Right lobe of liver (tissue), 4 donors: ENCODE data around the gene DAD1.

Experiments
- POLR2A ChIP-seq: fragments of 450-650 bp; IDR thresholded peaks from one replicate; pipeline ENCODE4 v1.6.1; 2017; ENCODE audit warnings: antibody characterized with exemption, mild to moderate bottlenecking
- TF ChIP-seq, protein P1 (sequence below), 4 donors: fragments of 200-600 bp in 3 of 4; fragments of 450-650 bp in 1 of 4; IDR thresholded peaks; one replicate each; pipeline versions ENCODE4 v1.5.1 to v1.8.0; 2016 to 2022; ENCODE audit warnings: antibody characterized with exemption in 4 of 4, mild to moderate bottlenecking in 2 of 4
- donor health status: DM: no; HTN: no; CAD: no.
- donor health status: DM: no; HTN: no; CAD: no.
- donor health status: DM: no; HTN: yes; CAD: no.

- TF ChIP-seq POLR2A, result no peak
- TF ChIP-seq, protein P1, sequence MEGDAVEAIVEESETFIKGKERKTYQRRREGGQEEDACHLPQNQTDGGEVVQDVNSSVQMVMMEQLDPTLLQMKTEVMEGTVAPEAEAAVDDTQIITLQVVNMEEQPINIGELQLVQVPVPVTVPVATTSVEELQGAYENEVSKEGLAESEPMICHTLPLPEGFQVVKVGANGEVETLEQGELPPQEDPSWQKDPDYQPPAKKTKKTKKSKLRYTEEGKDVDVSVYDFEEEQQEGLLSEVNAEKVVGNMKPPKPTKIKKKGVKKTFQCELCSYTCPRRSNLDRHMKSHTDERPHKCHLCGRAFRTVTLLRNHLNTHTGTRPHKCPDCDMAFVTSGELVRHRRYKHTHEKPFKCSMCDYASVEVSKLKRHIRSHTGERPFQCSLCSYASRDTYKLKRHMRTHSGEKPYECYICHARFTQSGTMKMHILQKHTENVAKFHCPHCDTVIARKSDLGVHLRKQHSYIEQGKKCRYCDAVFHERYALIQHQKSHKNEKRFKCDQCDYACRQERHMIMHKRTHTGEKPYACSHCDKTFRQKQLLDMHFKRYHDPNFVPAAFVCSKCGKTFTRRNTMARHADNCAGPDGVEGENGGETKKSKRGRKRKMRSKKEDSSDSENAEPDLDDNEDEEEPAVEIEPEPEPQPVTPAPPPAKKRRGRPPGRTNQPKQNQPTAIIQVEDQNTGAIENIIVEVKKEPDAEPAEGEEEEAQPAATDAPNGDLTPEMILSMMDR (IDR thresholded peaks at IDR 0.05), result no peak
These were observed 25.0 kb downstream of the DAD1 start for GRCh38 chr14:22563987-22564386.
